ENCODE results near the gene CDK6.

DNA sequence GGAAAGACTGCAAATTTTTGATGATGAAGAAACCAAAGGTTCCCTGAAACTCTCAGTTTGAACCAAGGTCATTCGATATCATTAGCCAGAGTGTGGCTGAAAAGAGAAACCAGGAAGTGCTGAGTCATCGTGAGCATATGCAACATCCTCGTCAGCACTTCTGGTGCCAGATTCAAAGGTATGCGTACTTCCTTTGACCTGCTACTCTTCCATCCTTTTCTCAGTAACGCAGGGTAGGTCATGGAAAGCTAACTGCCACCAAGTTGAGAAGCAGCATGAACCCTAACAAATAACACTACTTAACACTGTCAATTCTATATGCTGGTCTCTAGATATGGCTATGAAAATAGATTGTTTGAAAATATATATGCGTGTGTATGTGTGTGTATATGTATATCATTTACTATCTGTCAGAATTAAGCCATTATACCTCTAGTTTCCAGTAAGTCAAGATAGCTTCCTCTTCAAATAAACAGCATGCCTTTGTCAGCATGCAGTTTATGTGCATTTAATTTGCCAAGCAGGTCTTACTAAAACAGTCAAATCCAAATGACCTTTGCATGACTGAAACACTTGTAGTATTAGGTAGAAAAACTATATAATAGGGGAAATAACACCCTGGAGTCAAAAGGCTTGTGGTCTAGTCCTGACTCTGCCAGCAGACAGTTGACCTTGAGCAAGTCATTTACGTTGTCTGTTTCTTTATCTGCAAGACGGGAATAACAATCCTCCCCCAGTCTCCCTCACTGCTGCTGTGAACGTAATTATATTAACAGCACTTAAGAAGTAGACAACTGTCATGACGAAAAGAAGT is 26.4 kb downstream of the CDK6 start:
- no peak for TF ChIP-seq EZH2 (IDR thresholded peaks at IDR 0.05; ENCODE audit: borderline replicate concordance, low read length)
- TF ChIP-seq, protein P1, sequence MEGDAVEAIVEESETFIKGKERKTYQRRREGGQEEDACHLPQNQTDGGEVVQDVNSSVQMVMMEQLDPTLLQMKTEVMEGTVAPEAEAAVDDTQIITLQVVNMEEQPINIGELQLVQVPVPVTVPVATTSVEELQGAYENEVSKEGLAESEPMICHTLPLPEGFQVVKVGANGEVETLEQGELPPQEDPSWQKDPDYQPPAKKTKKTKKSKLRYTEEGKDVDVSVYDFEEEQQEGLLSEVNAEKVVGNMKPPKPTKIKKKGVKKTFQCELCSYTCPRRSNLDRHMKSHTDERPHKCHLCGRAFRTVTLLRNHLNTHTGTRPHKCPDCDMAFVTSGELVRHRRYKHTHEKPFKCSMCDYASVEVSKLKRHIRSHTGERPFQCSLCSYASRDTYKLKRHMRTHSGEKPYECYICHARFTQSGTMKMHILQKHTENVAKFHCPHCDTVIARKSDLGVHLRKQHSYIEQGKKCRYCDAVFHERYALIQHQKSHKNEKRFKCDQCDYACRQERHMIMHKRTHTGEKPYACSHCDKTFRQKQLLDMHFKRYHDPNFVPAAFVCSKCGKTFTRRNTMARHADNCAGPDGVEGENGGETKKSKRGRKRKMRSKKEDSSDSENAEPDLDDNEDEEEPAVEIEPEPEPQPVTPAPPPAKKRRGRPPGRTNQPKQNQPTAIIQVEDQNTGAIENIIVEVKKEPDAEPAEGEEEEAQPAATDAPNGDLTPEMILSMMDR (conservative IDR thresholded peaks at IDR 0.05 in 1 of 2, IDR thresholded peaks at IDR 0.05 in 1 of 2; ENCODE audit: extremely low read depth in 1 of 2, insufficient read depth in 1 of 2, low read depth in 1 of 2, low read length in 2 of 2): no peak

Data from mammary epithelial cell (primary cell).